Spleen (tissue), 11 donors: ENCODE measurements around the gene FUCA1. TPM values are rescaled to one million over a fixed set of nuclear protein-coding genes. Genes with fewer than 3 reads are reported as not detected.

Experiments used
- DNase-seq: peaks from one replicate; pipeline ENCODE4 v3.0.0-alpha.2; 2020
- H3K27ac ChIP-seq, 8 donors: fragments of 200-600 bp; sonication (generic) in 7 of 8; 1 replicate in 4 of 8; 2 replicates in 4 of 8; pipeline versions ENCODE4 v1.5.0 to v1.8.0; 2016 to 2021; ENCODE audit warnings: inconsistent platforms in 4 of 8, mild to moderate bottlenecking in 4 of 8, moderate library complexity in 1 of 8
- H3K27me3 ChIP-seq, 7 donors: fragments of 200-600 bp; sonication (generic) in 6 of 7; replicated peaks in 1 of 7; 1 replicate in 4 of 7; 2 replicates in 3 of 7; pipeline versions ENCODE4 v1.5.0 to v1.8.0; 2016 to 2021; ENCODE audit warnings: inconsistent platforms in 3 of 7, mild to moderate bottlenecking in 1 of 7
- H3K36me3 ChIP-seq, 6 donors: fragments of 200-600 bp; sonication (generic) in 5 of 6; 1 replicate in 4 of 6; 2 replicates in 2 of 6; pipeline versions ENCODE4 v1.5.0 to v1.8.0; 2016 to 2021; ENCODE audit warnings: inconsistent platforms in 2 of 6
- H3K4me1 ChIP-seq, 6 donors: fragments of 200-600 bp; sonication (generic) in 5 of 6; 1 replicate in 3 of 6; 2 replicates in 3 of 6; pipeline versions ENCODE4 v1.5.0 to v1.8.0; 2016 to 2021; ENCODE audit warnings: inconsistent platforms in 3 of 6
- H3K4me3 ChIP-seq, 8 donors: fragments of 200-600 bp; sonication (generic) in 7 of 8; 1 replicate in 4 of 8; 2 replicates in 4 of 8; pipeline versions ENCODE4 v1.5.0 to v1.8.0; 2016 to 2021; ENCODE audit warnings: inconsistent platforms in 4 of 8, mild to moderate bottlenecking in 4 of 8, moderate library complexity in 2 of 8
- H3K9me3 ChIP-seq, 8 donors: fragments of 200-600 bp; sonication (generic) in 7 of 8; 1 replicate in 4 of 8; 2 replicates in 4 of 8; pipeline versions ENCODE4 v1.5.0 to v1.8.0; 2016 to 2021; ENCODE audit warnings: inconsistent platforms in 4 of 8
- POLR2A ChIP-seq, 3 donors: fragments of 450-650 bp; IDR thresholded peaks; one replicate each; pipeline ENCODE4 v1.5.1; 2017; ENCODE audit warnings: antibody characterized with exemption in 3 of 3, mild to moderate bottlenecking in 1 of 3
- POLR2AphosphoS5 ChIP-seq, 3 donors: sonication (generic); formaldehyde crosslinking; IDR thresholded peaks; one replicate each; pipeline ENCODE4 v1.5.1; 2017; ENCODE audit warnings: antibody characterized with exemption in 3 of 3
- WGBS, 5 donors: extraction: QIAGEN DNeasy Blood & Tissue Kit in 3 of 5; methylation state at CpG; one replicate each; pipeline versions ENCODE4 v1.1.5 to v1.1.7; 2013 to 2018; 5-methylcytosine and 5-hydroxymethylcytosine counted together
- intact Hi-C: fragments of 100-400 bp; cut with DNase I; formaldehyde crosslinking; loops from one replicate; pipeline ENCODE4 v1.15.0; 2023; ENCODE audit warnings: low total_unique reads
- polyA plus RNA-seq, 3 donors: library from polyadenylated mRNA; stranded (reverse); fragments of 200-250 nt; gene quantifications; one replicate each; pipeline ENCODE4 v1.2.1, GENCODE V29; 2013
- total RNA-seq, 7 donors: library from RNA; depleted of rRNA in 3 of 7; stranded (reverse); fragments of >200 nt in 3 of 7; fragmentation: NEBNext Ultra II Directional in 4 of 7; extraction: Animal tissue kit (Norgen Biotek cat#: 25700) in 4 of 7; gene quantifications; one replicate each; pipeline versions ENCODE4 v1.1.0 to v1.2.1, GENCODE V29; 2016 to 2021
- TF ChIP-seq, protein P1 (sequence below), 11 experiments: fragments of 200-600 bp in 7 of 11; fragments of 450-650 bp in 4 of 11; sonication (generic) in 4 of 11; IDR thresholded peaks in 8 of 11; conservative IDR thresholded peaks in 3 of 11; 1 replicate in 7 of 11; 2 replicates in 4 of 11; pipeline versions ENCODE4 v1.4.0 to v1.8.0; 2016 to 2021; ENCODE audit warnings: antibody characterized with exemption in 11 of 11, inconsistent platforms in 4 of 11, mild to moderate bottlenecking in 1 of 11
- donor health status: healthy with polysubstance abuse.
- donor health status: DM: no; HTN: no; CAD: no; lungs with moderate emphysema.
- donor health status: DM: no; HTN: no; CAD: no.
- donor health status: Bipolar disorder and iron deficiency.
- donor health status: healthy.
- donor health status: DM: no; HTN: no; CAD: no.
- donor health status: DM: yes; HTN: yes; CAD: no.

The FUCA1 gene
- total and polyA plus RNA-seq, 10 donors = 36.3 to 106 (median 66.2) TPM

DNA sequence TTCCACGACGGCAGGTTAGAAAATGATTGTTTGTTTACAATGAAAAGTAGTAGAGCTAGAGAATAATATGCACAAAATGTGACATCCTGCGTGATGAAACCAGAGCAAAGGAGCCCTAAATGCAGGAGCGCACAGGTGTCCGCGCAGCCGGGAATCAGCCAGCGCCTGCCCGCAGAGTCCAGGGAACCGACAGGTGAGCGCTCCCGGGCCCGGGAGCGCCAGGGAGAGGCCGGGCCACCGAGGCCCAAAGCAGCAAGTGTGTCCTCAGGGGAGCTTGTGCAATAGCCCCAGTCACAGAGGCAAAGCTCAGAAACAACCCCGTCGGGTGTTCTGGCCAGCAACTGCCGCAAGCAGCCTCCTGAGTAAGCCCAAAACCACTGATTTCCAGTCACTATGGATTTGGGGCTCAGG is 66.7 kb downstream of the FUCA1 start:
- intact Hi-C loops = no loop called here
- Histone ChIP-seq H3K27ac (peak overlapping the region; percentile 82 to 97 (median 94)), H3K4me1 (peaks cover 5 to 62% (median 35%) of the 10 kb centered on the region in 6 donors), H3K9me3 (no peaks in the 10 kb centered on the region), H3K27me3 (no peaks in the 10 kb centered on the region), H3K4me3 (peak overlapping the region; percentile 75 to 98 (median 86)), H3K36me3 (peaks cover 0 to 64% (median 22%) of the 10 kb centered on the region in 6 donors)
- TF ChIP-seq POLR2A (IDR thresholded peaks at IDR 0.05) (no peak), POLR2AphosphoS5 (IDR thresholded peaks at IDR 0.05) (no peak)
- TF ChIP-seq, protein P1, sequence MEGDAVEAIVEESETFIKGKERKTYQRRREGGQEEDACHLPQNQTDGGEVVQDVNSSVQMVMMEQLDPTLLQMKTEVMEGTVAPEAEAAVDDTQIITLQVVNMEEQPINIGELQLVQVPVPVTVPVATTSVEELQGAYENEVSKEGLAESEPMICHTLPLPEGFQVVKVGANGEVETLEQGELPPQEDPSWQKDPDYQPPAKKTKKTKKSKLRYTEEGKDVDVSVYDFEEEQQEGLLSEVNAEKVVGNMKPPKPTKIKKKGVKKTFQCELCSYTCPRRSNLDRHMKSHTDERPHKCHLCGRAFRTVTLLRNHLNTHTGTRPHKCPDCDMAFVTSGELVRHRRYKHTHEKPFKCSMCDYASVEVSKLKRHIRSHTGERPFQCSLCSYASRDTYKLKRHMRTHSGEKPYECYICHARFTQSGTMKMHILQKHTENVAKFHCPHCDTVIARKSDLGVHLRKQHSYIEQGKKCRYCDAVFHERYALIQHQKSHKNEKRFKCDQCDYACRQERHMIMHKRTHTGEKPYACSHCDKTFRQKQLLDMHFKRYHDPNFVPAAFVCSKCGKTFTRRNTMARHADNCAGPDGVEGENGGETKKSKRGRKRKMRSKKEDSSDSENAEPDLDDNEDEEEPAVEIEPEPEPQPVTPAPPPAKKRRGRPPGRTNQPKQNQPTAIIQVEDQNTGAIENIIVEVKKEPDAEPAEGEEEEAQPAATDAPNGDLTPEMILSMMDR (IDR thresholded peaks at IDR 0.05 in 8 of 11, conservative IDR thresholded peaks at IDR 0.05 in 3 of 11) = no peak
- 33 to 48% (median 38%) methylated on average over 17 to 19 of the region's 19 CpGs for WGBS, 5 donors
- DNase-seq = peak; percentile 84

DNA sequence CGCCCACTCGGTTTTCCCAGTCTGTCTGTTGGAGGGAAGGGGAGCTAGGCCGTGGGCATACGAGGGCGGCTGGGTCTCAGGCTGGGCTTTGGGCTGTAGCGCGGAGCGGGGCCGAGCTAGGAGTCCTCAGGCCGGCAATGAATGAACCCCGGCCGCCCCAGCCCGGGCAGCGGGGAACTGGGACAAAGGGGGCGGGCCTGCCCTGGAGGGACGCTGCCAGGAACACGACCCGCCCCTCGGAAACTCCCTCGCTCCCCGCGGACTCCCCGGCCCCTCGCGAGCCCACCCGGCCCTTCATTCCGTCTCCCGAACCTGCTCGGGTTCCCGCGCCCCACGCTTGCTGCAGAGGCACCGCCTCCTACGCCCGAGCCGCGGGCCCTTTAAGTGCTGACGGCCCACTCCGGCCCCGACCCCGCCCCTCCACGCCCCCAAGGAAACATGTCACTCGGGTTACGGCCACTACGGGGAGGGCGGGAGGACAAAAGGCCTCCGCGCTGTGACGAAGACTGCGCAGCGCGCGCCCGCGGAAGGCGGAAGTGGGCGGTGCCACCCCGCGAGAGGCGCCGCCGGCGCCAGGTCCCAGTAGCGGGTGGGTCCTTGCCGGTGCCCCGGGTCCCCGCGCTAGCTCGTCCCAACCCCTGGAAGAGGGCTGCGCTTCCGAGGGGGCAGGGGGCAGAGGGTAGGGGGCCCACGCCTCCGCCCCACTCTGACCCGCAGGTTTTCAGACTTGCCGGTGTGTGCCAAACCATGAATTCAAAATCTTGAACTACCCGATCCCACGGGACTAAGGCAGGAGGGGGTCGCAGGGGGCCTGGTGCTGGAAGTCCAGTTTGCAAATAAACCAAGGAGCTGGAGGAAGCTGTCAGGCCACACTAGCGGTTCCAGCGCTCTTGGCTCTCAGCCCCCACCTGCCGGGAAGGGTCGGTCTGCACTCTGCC is 67.4 kb downstream of the FUCA1 start, which contains the start of gene GALE:
Gene GALE (minus strand): TSS at position 355 of the 938 bp plus-strand sequence. CDS start 1,747 bp downstream, outside the sequence.
- TF ChIP-seq POLR2A (IDR thresholded peaks at IDR 0.05) (peak; percentile 48 to 77 (median 70)), POLR2AphosphoS5 (IDR thresholded peaks at IDR 0.05) (peak; percentile 95 to 98 (median 97))
- TF ChIP-seq, protein P1 (IDR thresholded peaks at IDR 0.05 in 8 of 11, conservative IDR thresholded peaks at IDR 0.05 in 3 of 11) = peak in 5 of 11 experiments; percentile 8 to 38 (median 28)
- Histone ChIP-seq H3K36me3 (peaks cover 0 to 64% (median 28%) of the 10 kb centered on the region in 6 donors), H3K9me3 (no peaks in the 10 kb centered on the region), H3K27me3 (no peaks in the 10 kb centered on the region), H3K27ac (peak within 1 kb of the TSS; percentile 82 to 97 (median 94)), H3K4me3 (peak within 1 kb of the TSS; percentile 75 to 98 (median 86)), H3K4me1 (peaks cover 5 to 69% (median 39%) of the 10 kb centered on the region in 6 donors)
- DNase-seq = peak; percentile 99
- WGBS, 5 donors = 0 to 1% (median 0%) methylated on average over 23 to 82 of the region's 82 CpGs
- intact Hi-C loops = no loop called here

DNA sequence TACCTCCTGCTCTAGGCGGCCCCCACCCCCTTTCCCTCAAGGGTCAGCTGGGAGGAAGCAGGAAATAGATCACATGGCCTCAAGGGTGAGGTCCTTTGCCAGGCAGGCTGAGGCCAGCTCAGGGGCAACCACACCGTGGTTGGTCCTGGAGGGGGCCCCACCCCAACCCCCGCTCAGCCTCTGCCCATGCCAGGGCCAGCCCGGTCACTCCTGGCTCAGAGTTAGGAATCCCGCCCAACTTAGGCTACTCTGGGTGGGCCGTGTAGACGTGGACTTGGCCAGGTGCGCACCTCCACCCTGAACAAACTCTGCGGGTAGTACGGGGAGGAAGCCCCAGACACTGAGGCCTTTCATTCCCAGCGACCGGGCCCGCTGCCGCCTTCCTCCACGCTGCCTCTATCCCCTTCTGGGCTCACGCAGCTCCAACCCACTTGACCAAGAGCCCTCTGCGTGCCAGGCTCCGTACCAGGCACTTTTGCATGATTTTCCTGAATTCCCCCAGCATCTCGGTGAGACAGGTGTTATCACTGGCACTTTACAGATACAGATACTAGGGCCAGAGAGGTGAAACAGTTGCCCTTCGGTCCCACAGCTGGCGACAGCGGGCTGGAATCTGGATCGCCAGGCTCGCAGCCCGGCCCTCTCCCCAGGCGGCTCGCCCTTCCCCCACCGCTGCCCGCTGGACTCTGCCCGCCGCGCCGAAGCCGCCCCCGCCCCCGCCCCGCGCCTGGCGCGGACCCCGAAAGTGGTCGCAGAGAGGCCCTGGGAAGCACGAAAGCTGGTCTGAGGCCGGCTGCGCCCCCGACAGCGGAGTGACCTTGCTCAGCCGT is 68.3 kb downstream of the FUCA1 start:
- Histone ChIP-seq H3K36me3 (peaks cover 0 to 65% (median 35%) of the 10 kb centered on the region in 6 donors), H3K4me3 (peak overlapping the region; percentile 75 to 98 (median 86)), H3K27me3 (no peaks in the 10 kb centered on the region), H3K9me3 (no peaks in the 10 kb centered on the region), H3K27ac (peak overlapping the region; percentile 82 to 97 (median 94)), H3K4me1 (peaks cover 5 to 72% (median 41%) of the 10 kb centered on the region in 6 donors)
- TF ChIP-seq POLR2AphosphoS5 (IDR thresholded peaks at IDR 0.05) (peak; percentile 86 to 89 (median 87)), POLR2A (IDR thresholded peaks at IDR 0.05) (no peak)
- TF ChIP-seq, protein P1 (IDR thresholded peaks at IDR 0.05 in 8 of 11, conservative IDR thresholded peaks at IDR 0.05 in 3 of 11) = no peak
- intact Hi-C loops = no loop called here
- WGBS, 5 donors = 1 to 9% (median 2%) methylated on average over 16 to 48 of the region's 48 CpGs
- DNase-seq = peak; percentile 88
